Ovary (tissue), 3 donors: ENCODE measurements around the gene BPTF.

Experiments used
- CTCF ChIP-seq, 3 donors: fragments of 450-650 bp in 2 of 3; fragments of 200-600 bp in 1 of 3; IDR thresholded peaks; one replicate each; pipeline versions ENCODE4 v1.5.1 to v1.8.0; 2016 to 2022; ENCODE audit warnings: antibody characterized with exemption in 3 of 3, mild to moderate bottlenecking in 1 of 3
- POLR2A ChIP-seq: fragments of 450-650 bp; IDR thresholded peaks from one replicate; pipeline ENCODE4 v1.6.1; 2017; ENCODE audit warnings: antibody characterized with exemption, mild to moderate bottlenecking, moderate library complexity
- donor health status: DM: no; HTN: no; CAD: no.

- TF ChIP-seq CTCF (IDR thresholded peaks at IDR 0.05), result no peak
- no peak for TF ChIP-seq POLR2A
Measured at GRCh38 chr17:67841992-67842391, 16.7 kb downstream of the BPTF start.
